SK-N-SH treated with all-trans-retinoic acid at 6 μM for 48 hours (cell line): ENCODE data around the gene TMEM120B.

ENCODE experiments used
- ATAC-seq: fragments of 200-7000 bp; cut with Tn5 transposase; 3 replicates; pipeline ENCODE4 v1.9.1; 2020; ENCODE audit warnings: mild to moderate bottlenecking, moderate library complexity
- ARNTL ChIP-seq: fragments of 450-650 bp; formaldehyde crosslinking; IDR thresholded peaks from 2 replicates; pipeline ENCODE4 v1.5.0; 2020; ENCODE audit warnings: low read depth, mild to moderate bottlenecking, moderate library complexity, borderline replicate concordance
- CSDC2 ChIP-seq: fragments of 250-450 bp; sonication (Bioruptor Pico); IDR thresholded peaks from 2 replicates; pipeline ENCODE4 v1.5.0; 2020; ENCODE audit warnings: mild to moderate bottlenecking, moderate library complexity
- ESRRG ChIP-seq: fragments of 250-450 bp; sonication (Bioruptor Pico); IDR thresholded peaks from 2 replicates; pipeline ENCODE4 v1.6.1; 2021; ENCODE audit warnings: mild to moderate bottlenecking
- GLIS3 ChIP-seq: fragments of 250-450 bp; sonication (Bioruptor Pico); IDR thresholded peaks from 2 replicates; pipeline ENCODE4 v1.5.0; 2020; ENCODE audit warnings: mild to moderate bottlenecking, moderate library complexity
- OSR1 ChIP-seq: fragments of 250-450 bp; sonication (Bioruptor Pico); IDR thresholded peaks from 2 replicates; pipeline ENCODE4 v1.8.0; 2022; ENCODE audit warnings: moderate library complexity, mild to moderate bottlenecking, inconsistent platforms
- PATZ1 ChIP-seq: fragments of 250-450 bp; sonication (Bioruptor Pico); IDR thresholded peaks from 2 replicates; pipeline ENCODE4 v1.8.0; 2020; ENCODE audit warnings: mild to moderate bottlenecking, moderate library complexity, borderline replicate concordance
- PPARA ChIP-seq: fragments of 250-450 bp; sonication (Bioruptor Pico); IDR thresholded peaks from 2 replicates; pipeline ENCODE4 v1.5.0; 2020; ENCODE audit warnings: mild to moderate bottlenecking, borderline replicate concordance
- RARB ChIP-seq: fragments of 250-450 bp; sonication (Bioruptor Pico); IDR thresholded peaks from 2 replicates; pipeline ENCODE4 v1.8.0; 2021; ENCODE audit warnings: mild to moderate bottlenecking, moderate library complexity
- TCF4 ChIP-seq: fragments of 250-450 bp; sonication (Bioruptor Pico); IDR thresholded peaks from 2 replicates; pipeline ENCODE4 v1.8.0; 2021; ENCODE audit warnings: mild to moderate bottlenecking, moderate library complexity, borderline replicate concordance
- TOX ChIP-seq: fragments of 250-450 bp; sonication (Bioruptor Pico); IDR thresholded peaks from 2 replicates; pipeline ENCODE4 v1.8.0; 2021; ENCODE audit warnings: mild to moderate bottlenecking, moderate library complexity, borderline replicate concordance
- ZC3H10 ChIP-seq: fragments of 250-450 bp; sonication (Bioruptor Pico); IDR thresholded peaks from 2 replicates; pipeline ENCODE4 v1.5.1; 2021; ENCODE audit warnings: mild to moderate bottlenecking, moderate library complexity
- ZFP30 ChIP-seq: fragments of 450-650 bp; formaldehyde crosslinking; IDR thresholded peaks from 2 replicates; pipeline ENCODE4 v1.5.0; 2022; ENCODE audit warnings: mild to moderate bottlenecking, moderate library complexity
- ZNF565 ChIP-seq: fragments of 450-650 bp; formaldehyde crosslinking; conservative IDR thresholded peaks from 2 replicates; pipeline ENCODE4 v1.5.0; 2020; ENCODE audit warnings: low read depth, mild to moderate bottlenecking, moderate library complexity
- ZNF70 ChIP-seq: fragments of 450-650 bp; formaldehyde crosslinking; IDR thresholded peaks from 2 replicates; pipeline ENCODE4 v1.5.0; 2020; ENCODE audit warnings: mild to moderate bottlenecking, moderate library complexity
- ZNF8 ChIP-seq: fragments of 450-650 bp; formaldehyde crosslinking; IDR thresholded peaks from 2 replicates; pipeline ENCODE4 v1.5.0; 2020; ENCODE audit warnings: mild to moderate bottlenecking, moderate library complexity
- TF ChIP-seq, protein P1 (sequence below): fragments of 250-450 bp; sonication (Bioruptor Pico); IDR thresholded peaks from 2 replicates; pipeline ENCODE4 v1.8.0; 2021; ENCODE audit warnings: low read depth, mild to moderate bottlenecking, moderate library complexity, borderline replicate concordance
- TF ChIP-seq, protein P2 (sequence below): fragments of 250-450 bp; sonication (Bioruptor Pico); IDR thresholded peaks from 2 replicates; pipeline ENCODE4 v1.5.1; 2020; ENCODE audit warnings: low read depth, mild to moderate bottlenecking, moderate library complexity
- TF ChIP-seq, protein P3 (sequence below): fragments of 250-450 bp; sonication (Bioruptor Pico); IDR thresholded peaks from 2 replicates; pipeline ENCODE4 v1.5.0; 2020; ENCODE audit warnings: mild to moderate bottlenecking, moderate library complexity
- TF ChIP-seq, protein P4 (sequence below): fragments of 250-450 bp; sonication (Bioruptor Pico); IDR thresholded peaks from 2 replicates; pipeline ENCODE4 v1.5.1; 2021; ENCODE audit warnings: mild to moderate bottlenecking, moderate library complexity

The TMEM120B gene

GRCh38 chr12:121803861-121804416 lies 91.4 kb downstream of the TMEM120B start, which contains the start of gene SETD1B (continued):
- no peak for TF ChIP-seq OSR1 (CRISPR knock-in tag)
- TF ChIP-seq, all 23 proteins: peak for 0

DNA sequence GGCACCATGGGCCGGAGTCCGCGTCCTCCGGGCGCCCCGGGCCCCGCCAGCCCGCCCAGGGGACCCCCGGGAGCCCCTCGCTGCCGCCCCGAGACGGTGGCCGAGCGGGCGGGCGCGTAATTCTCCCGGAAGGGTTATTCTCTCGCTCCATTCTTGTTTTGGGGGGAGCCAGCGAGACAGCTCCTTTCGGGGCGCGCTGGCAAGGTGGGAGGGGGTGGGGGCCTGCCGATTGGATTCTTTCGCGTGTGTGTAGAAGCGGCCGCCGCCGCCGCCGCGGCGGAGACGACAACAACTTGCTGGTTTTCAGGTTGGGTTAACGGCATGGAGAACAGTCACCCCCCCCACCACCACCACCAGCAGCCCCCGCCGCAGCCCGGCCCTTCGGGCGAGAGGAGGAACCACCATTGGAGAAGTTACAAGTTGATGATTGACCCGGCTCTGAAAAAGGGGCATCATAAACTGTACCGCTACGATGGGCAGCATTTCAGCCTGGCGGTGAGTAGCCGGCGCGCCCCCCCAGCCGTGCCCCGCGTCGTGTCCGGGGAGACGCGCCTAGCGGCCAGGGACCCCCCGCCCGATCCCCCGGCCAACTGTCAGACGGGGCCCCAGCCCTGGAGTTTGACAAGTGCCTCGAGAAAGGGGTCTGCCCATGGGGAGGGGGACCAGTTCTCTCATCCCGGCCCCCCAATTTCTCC lies 92.0 kb downstream of the TMEM120B start:
- TF ChIP-seq GLIS3 (no peak), PATZ1 (CRISPR knock-in tag) (no peak), ZNF8 (CRISPR knock-in tag) (no peak), ESRRG (CRISPR knock-in tag) (no peak), ZC3H10 (no peak), ARNTL (CRISPR knock-in tag) (no peak)
- TF ChIP-seq, protein P1, sequence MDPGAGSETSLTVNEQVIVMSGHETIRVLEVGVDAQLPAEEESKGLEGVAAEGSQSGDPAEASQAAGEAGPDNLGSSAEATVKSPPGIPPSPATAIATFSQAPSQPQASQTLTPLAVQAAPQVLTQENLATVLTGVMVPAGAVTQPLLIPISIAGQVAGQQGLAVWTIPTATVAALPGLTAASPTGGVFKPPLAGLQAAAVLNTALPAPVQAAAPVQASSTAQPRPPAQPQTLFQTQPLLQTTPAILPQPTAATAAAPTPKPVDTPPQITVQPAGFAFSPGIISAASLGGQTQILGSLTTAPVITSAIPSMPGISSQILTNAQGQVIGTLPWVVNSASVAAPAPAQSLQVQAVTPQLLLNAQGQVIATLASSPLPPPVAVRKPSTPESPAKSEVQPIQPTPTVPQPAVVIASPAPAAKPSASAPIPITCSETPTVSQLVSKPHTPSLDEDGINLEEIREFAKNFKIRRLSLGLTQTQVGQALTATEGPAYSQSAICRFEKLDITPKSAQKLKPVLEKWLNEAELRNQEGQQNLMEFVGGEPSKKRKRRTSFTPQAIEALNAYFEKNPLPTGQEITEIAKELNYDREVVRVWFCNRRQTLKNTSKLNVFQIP (CRISPR knock-in tag) = no peak
- TF ChIP-seq, protein P2, sequence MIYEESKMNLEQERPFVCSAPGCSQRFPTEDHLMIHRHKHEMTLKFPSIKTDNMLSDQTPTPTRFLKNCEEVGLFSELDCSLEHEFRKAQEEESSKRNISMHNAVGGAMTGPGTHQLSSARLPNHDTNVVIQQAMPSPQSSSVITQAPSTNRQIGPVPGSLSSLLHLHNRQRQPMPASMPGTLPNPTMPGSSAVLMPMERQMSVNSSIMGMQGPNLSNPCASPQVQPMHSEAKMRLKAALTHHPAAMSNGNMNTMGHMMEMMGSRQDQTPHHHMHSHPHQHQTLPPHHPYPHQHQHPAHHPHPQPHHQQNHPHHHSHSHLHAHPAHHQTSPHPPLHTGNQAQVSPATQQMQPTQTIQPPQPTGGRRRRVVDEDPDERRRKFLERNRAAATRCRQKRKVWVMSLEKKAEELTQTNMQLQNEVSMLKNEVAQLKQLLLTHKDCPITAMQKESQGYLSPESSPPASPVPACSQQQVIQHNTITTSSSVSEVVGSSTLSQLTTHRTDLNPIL = no peak
- TF ChIP-seq, protein P3, sequence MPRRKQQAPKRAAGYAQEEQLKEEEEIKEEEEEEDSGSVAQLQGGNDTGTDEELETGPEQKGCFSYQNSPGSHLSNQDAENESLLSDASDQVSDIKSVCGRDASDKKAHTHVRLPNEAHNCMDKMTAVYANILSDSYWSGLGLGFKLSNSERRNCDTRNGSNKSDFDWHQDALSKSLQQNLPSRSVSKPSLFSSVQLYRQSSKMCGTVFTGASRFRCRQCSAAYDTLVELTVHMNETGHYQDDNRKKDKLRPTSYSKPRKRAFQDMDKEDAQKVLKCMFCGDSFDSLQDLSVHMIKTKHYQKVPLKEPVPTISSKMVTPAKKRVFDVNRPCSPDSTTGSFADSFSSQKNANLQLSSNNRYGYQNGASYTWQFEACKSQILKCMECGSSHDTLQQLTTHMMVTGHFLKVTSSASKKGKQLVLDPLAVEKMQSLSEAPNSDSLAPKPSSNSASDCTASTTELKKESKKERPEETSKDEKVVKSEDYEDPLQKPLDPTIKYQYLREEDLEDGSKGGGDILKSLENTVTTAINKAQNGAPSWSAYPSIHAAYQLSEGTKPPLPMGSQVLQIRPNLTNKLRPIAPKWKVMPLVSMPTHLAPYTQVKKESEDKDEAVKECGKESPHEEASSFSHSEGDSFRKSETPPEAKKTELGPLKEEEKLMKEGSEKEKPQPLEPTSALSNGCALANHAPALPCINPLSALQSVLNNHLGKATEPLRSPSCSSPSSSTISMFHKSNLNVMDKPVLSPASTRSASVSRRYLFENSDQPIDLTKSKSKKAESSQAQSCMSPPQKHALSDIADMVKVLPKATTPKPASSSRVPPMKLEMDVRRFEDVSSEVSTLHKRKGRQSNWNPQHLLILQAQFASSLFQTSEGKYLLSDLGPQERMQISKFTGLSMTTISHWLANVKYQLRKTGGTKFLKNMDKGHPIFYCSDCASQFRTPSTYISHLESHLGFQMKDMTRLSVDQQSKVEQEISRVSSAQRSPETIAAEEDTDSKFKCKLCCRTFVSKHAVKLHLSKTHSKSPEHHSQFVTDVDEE = no peak
- no peak for ATAC-seq

- TF ChIP-seq OSR1 (CRISPR knock-in tag) (no peak), RARB (CRISPR knock-in tag) (no peak), ZFP30 (no peak), PPARA (no peak), TCF4 (no peak), ZNF70 (no peak), TOX (CRISPR knock-in tag) (no peak)
- TF ChIP-seq, protein P4, sequence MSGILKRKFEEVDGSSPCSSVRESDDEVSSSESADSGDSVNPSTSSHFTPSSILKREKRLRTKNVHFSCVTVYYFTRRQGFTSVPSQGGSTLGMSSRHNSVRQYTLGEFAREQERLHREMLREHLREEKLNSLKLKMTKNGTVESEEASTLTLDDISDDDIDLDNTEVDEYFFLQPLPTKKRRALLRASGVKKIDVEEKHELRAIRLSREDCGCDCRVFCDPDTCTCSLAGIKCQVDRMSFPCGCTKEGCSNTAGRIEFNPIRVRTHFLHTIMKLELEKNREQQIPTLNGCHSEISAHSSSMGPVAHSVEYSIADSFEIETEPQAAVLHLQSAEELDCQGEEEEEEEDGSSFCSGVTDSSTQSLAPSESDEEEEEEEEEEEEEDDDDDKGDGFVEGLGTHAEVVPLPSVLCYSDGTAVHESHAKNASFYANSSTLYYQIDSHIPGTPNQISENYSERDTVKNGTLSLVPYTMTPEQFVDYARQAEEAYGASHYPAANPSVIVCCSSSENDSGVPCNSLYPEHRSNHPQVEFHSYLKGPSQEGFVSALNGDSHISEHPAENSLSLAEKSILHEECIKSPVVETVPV = no peak
- no peak for ATAC-seq
Measured at GRCh38 chr12:121805171-121806008, 92.8 kb downstream of the TMEM120B start.

GRCh38 chr12:121806009-121806545 lies 93.5 kb downstream of the TMEM120B start:
- no peak for ATAC-seq
- TF ChIP-seq PATZ1 (CRISPR knock-in tag) (no peak), ZC3H10 (no peak), ZFP30 (no peak), TOX (CRISPR knock-in tag) (no peak), ZNF70 (no peak), ZNF565 (no peak), CSDC2 (no peak)
- TF ChIP-seq, protein P3 = no peak
